Hair follicle dermal papilla cell (primary cell): ENCODE results near the gene RAVER2. TPM values are rescaled to one million over a fixed set of nuclear protein-coding genes. Genes with fewer than 3 reads are reported as not detected.

ENCODE experiments used
- total RNA-seq: library from RNA; depleted of rRNA; stranded (reverse); fragments of >200 nt; gene quantifications from 2 replicates; pipeline ENCODE4 v1.2.3, GENCODE V29; 2012

RAVER2 gene
- total RNA-seq: 11.2 and 16.6 TPM in 2 replicates

GRCh38 chr1:64744492-64745180, at the start of gene RAVER2:
Gene RAVER2, plus strand, starts transcription at chr1:64745075. Its CDS starts 98 bp downstream, at chr1:64745173.

Other genes starting within 250 kb of the RAVER2 start
- 202 and 244 TPM in 2 replicates for gene JAK1, start 221.5 kb downstream of the RAVER2 start, total RNA-seq